Adrenal gland (tissue), 12 donors: Measurements from ENCODE around the gene KCNH6. TPM values are rescaled to one million over a fixed set of nuclear protein-coding genes. Genes with fewer than 3 reads are reported as not detected.
A peak's percentile ranks its signal among the peaks of the same experiment; 100 is the strongest.

ENCODE experiments used
- DNase-seq, 7 donors: peaks; one replicate each; pipeline ENCODE4 v3.0.0-alpha.2; 2019 to 2020
- H3K27ac ChIP-seq, 5 donors: fragments of 200-600 bp; sonication (generic) in 4 of 5; 1 replicate in 3 of 5; 2 replicates in 2 of 5; pipeline versions ENCODE4 v1.5.1 to v1.8.0; 2016 to 2020; ENCODE audit warnings: mild to moderate bottlenecking in 1 of 5
- H3K27me3 ChIP-seq: fragments of 200-600 bp; 2 replicates; pipeline ENCODE4 v1.8.0; 2021
- H3K36me3 ChIP-seq, 2 donors: fragments of 200-600 bp; replicated peaks in 1 of 2; 1 replicate in 1 of 2; 2 replicates in 1 of 2; pipeline versions ENCODE4 v1.5.1 to v1.8.0; 2018 to 2022
- H3K4me1 ChIP-seq, 2 donors: fragments of 200-600 bp; replicated peaks in 1 of 2; 1 replicate in 1 of 2; 2 replicates in 1 of 2; pipeline versions ENCODE4 v1.5.1 to v1.8.0; 2018 to 2021
- H3K4me3 ChIP-seq, 4 donors: fragments of 200-600 bp; sonication (generic) in 3 of 4; one replicate each; pipeline ENCODE4 v1.5.1; 2016 to 2018
- H3K9me3 ChIP-seq, 3 donors: fragments of 200-600 bp; sonication (generic) in 1 of 3; replicated peaks in 1 of 3; 1 replicate in 2 of 3; 2 replicates in 1 of 3; pipeline versions ENCODE4 v1.5.1 to v1.8.0; 2016 to 2021
- POLR2A ChIP-seq, 2 donors: fragments of 450-650 bp; IDR thresholded peaks; one replicate each; pipeline ENCODE4 v1.6.1; 2017; ENCODE audit warnings: antibody characterized with exemption in 2 of 2, mild to moderate bottlenecking in 2 of 2, moderate library complexity in 1 of 2
- WGBS, 4 donors: extraction: QIAGEN DNeasy Blood & Tissue Kit in 2 of 4; methylation state at CpG; one replicate each; pipeline versions ENCODE4 v1.1.5 to v1.1.7; 2013 to 2017; 5-methylcytosine and 5-hydroxymethylcytosine counted together
- intact Hi-C, 2 donors: fragments of 100-400 bp; cut with DNase I; formaldehyde crosslinking; loops; one replicate each; pipeline versions ENCODE4 v1.14.1 to v1.15.0; 2022 to 2023
- polyA plus RNA-seq, 3 donors: library from polyadenylated mRNA; stranded (reverse); fragments of 200-250 nt in 2 of 3; fragments of 350-450 nt in 1 of 3; fragmentation: Illumina TruSeq in 1 of 3; extraction: RNeasy Lipid Tissue Mini Kit (QIAGEN cat#74804) in 1 of 3; gene quantifications; one replicate each; pipeline ENCODE4 v1.2.3, GENCODE V29; 2013 to 2014
- total RNA-seq, 9 donors: library from RNA; depleted of rRNA in 4 of 9; stranded (reverse); fragments of >200 nt in 4 of 9; fragments of 120-200 nt in 1 of 9; fragmentation: NEBNext Ultra II Directional in 1 of 9; extraction: Animal tissue kit (Norgen Biotek cat#: 25700) in 1 of 9; gene quantifications; one replicate each; pipeline versions ENCODE4 v1.1.0 to v1.2.4, GENCODE V29; 2013 to 2023
- TF ChIP-seq, protein P1 (sequence below), 6 experiments: fragments of 450-650 bp in 4 of 6; fragments of 200-600 bp in 2 of 6; sonication (generic) in 1 of 6; IDR thresholded peaks; 1 replicate in 5 of 6; 2 replicates in 1 of 6; pipeline versions ENCODE4 v1.5.1 to v1.8.0; 2016 to 2021; ENCODE audit warnings: antibody characterized with exemption in 6 of 6, mild to moderate bottlenecking in 2 of 6, moderate library complexity in 1 of 6
- donor health status: healthy with polysubstance abuse.
- donor health status: Bipolar disorder and iron deficiency.
- donor health status: DM: yes; HTN: yes; CAD: no.
- donor health status: DM: no; HTN: no; CAD: no.
- donor health status: DM: no; HTN: no; CAD: no.
- donor health status: DM: yes; HTN: yes; CAD: no.

KCNH6 gene
- total and polyA plus RNA-seq, 12 donors = 0.11 to 0.41 (median 0.32) TPM; not detected in 7

GRCh38 chr17:63528183-63528582 lies 5.0 kb downstream of the KCNH6 start:
- no peak for DNase-seq
- Histone ChIP-seq H3K27ac (no peak overlapping the region), H3K4me1 (peaks cover 0 to 10% of the 10 kb centered on the region in 2 donors), H3K4me3 (no peak overlapping the region), H3K27me3 (no peaks in the 10 kb centered on the region), H3K36me3 (no peaks in the 10 kb centered on the region), H3K9me3 (no peaks in the 10 kb centered on the region)
- 79 to 91% (median 89%) methylated on average over 9 of the region's 9 CpGs for WGBS, 4 donors
- intact Hi-C loops = no loop called here
- TF ChIP-seq, protein P1, sequence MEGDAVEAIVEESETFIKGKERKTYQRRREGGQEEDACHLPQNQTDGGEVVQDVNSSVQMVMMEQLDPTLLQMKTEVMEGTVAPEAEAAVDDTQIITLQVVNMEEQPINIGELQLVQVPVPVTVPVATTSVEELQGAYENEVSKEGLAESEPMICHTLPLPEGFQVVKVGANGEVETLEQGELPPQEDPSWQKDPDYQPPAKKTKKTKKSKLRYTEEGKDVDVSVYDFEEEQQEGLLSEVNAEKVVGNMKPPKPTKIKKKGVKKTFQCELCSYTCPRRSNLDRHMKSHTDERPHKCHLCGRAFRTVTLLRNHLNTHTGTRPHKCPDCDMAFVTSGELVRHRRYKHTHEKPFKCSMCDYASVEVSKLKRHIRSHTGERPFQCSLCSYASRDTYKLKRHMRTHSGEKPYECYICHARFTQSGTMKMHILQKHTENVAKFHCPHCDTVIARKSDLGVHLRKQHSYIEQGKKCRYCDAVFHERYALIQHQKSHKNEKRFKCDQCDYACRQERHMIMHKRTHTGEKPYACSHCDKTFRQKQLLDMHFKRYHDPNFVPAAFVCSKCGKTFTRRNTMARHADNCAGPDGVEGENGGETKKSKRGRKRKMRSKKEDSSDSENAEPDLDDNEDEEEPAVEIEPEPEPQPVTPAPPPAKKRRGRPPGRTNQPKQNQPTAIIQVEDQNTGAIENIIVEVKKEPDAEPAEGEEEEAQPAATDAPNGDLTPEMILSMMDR (IDR thresholded peaks at IDR 0.05) = no peak
- no peak for TF ChIP-seq POLR2A (IDR thresholded peaks at IDR 0.05)

DNA sequence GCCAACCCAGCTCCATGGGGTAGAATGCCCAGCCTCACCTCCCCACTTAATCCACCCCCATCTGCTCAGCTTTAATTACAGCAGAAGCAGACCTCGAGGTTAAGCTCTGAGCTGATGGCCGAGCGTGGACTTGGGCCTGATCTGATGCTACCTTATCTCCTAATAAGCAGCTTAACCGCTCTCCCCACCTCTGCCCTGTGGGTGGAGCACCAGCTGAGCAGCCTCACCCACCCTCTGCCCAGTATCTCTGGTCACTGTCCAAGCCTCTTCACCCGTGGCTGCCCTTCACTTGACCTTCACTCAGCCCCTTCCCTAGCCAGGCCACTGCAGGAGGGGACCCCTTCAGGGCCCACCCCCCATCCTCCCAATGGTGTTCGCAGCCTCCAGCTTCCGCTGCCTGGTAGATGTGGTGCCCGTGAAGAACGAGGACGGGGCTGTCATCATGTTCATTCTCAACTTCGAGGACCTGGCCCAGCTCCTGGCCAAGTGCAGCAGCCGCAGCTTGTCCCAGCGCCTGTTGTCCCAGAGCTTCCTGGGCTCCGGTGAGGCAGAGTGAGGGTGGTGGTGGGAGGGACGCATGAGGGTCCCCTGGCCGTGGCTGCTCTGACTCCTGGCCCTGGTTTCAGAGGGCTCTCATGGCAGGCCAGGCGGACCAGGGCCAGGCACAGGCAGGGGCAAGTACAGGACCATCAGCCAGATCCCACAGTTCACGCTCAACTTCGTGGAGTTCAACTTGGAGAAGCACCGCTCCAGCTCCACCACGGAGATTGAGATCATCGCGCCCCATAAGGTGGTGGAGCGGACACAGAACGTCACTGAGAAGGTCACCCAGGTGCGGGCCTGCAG lies 6.8 kb downstream of the KCNH6 start:
- H3K4me3 ChIP-seq = no peak overlapping the region
- no peak overlapping the region for H3K27ac ChIP-seq
- 83 to 91% (median 88%) methylated on average over 12 to 26 of the region's 26 CpGs for WGBS, 4 donors
- no peaks in the 10 kb centered on the region for H3K9me3 ChIP-seq
- no peaks in the 10 kb centered on the region for H3K27me3 ChIP-seq
- peaks cover 0 to 10% of the 10 kb centered on the region in 2 donors for H3K4me1 ChIP-seq
- intact Hi-C loops = no loop called here
- TF ChIP-seq POLR2A (IDR thresholded peaks at IDR 0.05) = no peak
- TF ChIP-seq, protein P1 (IDR thresholded peaks at IDR 0.05) = no peak
- no peak for DNase-seq
- H3K36me3 ChIP-seq = no peaks in the 10 kb centered on the region

GRCh38 chr17:63530557-63531021 lies 7.4 kb downstream of the KCNH6 start:
- Histone ChIP-seq H3K4me3 (no peak overlapping the region), H3K27me3 (no peaks in the 10 kb centered on the region), H3K4me1 (peaks cover 0 to 10% of the 10 kb centered on the region in 2 donors), H3K9me3 (no peaks in the 10 kb centered on the region), H3K36me3 (no peaks in the 10 kb centered on the region), H3K27ac (no peak overlapping the region)
- intact Hi-C loops = no loop called here
- WGBS, 4 donors = 82 to 100% (median 87%) methylated on average over 1 to 3 of the region's 3 CpGs
- TF ChIP-seq, protein P1 (IDR thresholded peaks at IDR 0.05) = no peak
- no peak for TF ChIP-seq POLR2A (IDR thresholded peaks at IDR 0.05)
- no peak for DNase-seq

- intact Hi-C loops = no loop called here
- TF ChIP-seq, protein P1 (IDR thresholded peaks at IDR 0.05) = no peak
- no peak for TF ChIP-seq POLR2A (IDR thresholded peaks at IDR 0.05)
- Histone ChIP-seq H3K27ac (no peak overlapping the region), H3K4me1 (peaks cover 0 to 10% of the 10 kb centered on the region in 2 donors), H3K4me3 (no peak overlapping the region), H3K9me3 (no peaks in the 10 kb centered on the region), H3K27me3 (no peaks in the 10 kb centered on the region), H3K36me3 (no peaks in the 10 kb centered on the region)
- 86 to 100% (median 87%) methylated on average over 6 to 10 of the region's 10 CpGs; no CpG with 5 or more reads in 1 of the 4 donors for WGBS, 4 donors
- peak in 2 of 7 donors; percentile 16 to 31 for DNase-seq
Observed at GRCh38 chr17:63531022-63531965, 8.1 kb downstream of the KCNH6 start.
